Right lung (tissue), 5 donors: ENCODE results near the gene ASCC3. TPM values are rescaled to one million over a fixed set of nuclear protein-coding genes. Genes with fewer than 3 reads are reported as not detected.
"Not testable (repeated sequence)": the region's sequence is repeated elsewhere in the genome, so short reads cannot be mapped to it uniquely, and the experiment has no call there.

Experiments used
- DNase-seq, 2 donors: peaks; one replicate each; pipeline ENCODE4 v3.0.0-alpha.2; 2013
- polyA plus RNA-seq, 5 donors: library from polyadenylated mRNA; unstranded; fragments of 120-200 nt; gene quantifications; one replicate each; pipeline versions ENCODE4 v1.2.1 to v1.2.3, GENCODE V29; 2013; ENCODE audit warnings: inconsistent platforms in 1 of 5, low replicate concordance in 1 of 5; ENCODE audit not compliant: insufficient read length in 5 of 5, insufficient read depth in 1 of 5

Gene ASCC3
- polyA plus RNA-seq, 5 donors = 18.4 to 26.2 (median 23.1) TPM

DNA sequence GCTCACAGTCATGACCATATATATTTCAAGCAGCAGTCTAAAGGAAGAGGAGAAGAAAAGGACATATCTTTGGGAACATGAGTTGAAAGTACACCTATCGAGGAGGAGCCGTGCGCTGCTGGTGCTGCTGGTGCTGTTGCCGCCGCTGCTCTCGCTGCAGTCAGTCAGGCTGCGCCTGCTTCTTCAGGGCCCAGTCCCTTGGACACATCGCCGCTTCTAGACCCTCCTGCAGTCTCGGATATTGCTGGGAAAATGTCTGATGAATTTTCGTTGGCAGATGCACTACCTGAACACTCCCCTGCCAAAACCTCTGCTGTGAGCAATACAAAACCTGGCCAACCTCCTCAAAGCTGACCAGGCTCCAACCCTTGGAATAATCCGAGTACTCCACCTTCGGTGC is 8.2 kb upstream of the ASCC3 start:
- no peak for DNase-seq

DNA sequence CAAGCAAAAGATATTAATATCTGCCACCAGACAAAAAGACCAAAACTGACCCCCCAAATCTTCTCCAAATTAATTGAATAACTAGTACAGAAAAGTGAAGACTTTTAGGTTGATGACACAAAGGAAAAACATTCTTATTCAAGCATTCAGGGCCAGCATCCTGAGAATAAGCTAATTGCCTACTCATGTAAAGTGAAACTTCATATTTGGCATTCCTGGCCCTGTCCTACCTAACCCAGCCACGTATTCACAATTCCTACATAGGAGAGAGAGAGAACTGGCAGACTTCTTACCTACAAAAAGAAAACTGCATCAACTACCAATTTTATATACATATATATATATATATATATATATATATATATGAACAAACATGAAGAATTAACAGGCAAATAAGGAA is 4.9 kb upstream of the ASCC3 start:
- no peak for DNase-seq

DNA sequence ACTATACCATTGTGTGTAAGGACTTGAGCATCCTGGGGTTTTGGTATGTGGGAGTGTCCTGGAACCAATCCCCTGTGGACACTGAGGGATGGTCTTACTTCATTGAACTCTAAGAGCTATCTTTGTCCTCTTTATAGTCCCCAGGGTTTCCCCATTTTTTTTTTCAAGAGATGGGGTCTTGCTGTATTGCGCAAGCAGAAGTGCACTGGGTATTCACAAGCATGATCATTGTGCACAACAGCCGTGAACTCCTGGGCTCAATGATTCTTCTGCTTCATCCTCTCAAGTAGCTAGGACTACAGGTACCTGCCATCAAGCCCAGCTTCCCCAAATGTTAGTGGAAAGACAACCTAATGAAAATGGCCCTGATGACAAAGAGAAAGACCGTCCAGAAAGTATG is 2.2 kb upstream of the ASCC3 start:
- no peak for DNase-seq

DNA sequence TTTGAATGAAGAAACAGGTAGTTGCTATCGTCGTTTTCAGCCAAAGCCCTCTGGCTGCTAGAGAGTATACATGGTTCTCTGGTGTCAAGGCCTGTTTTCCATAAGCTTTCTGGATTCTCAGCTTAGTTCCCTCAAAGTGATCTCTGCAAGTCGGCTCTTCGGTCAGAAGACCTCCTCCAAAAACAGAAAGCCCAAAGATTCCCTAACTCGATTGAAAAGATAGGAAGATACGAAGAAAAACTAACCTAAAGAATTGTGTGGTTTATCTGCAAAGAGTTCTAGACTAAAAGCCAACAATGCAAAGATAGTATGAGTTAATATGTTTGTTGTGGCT is 545 bp upstream of the ASCC3 start:
- no peak for DNase-seq

DNA sequence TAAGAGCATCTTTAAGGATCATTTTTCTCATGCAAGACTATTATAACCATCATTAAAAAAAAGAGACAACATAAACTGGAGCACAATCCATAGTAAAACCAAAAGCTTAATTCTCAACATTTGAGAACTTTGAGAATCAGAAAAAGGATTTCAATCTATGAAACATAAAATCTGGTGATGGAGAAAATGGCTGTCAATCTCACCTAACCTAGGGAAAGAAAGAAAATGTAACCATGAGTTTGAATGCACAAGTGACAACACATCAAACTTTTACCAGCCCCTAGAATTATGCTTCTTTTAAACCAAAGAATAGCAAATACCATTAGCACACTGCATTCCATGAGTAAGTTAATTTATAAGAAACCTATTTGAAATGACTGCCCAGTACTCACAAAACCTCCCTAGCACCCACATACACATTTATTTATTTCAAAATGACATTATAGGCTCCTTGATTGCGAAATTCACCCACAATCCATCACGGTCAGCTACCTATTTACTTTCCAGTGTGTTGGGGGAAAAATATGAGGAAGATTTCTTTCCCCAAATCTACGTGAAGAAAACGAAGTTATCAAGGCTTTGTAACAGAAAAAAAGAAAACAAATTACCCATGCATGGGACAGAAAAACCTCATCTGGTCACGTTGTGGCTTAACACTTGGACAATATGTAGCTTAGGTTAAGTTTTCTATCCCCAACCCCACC is 828 bp downstream of the ASCC3 start:
- no peak for DNase-seq

DNA sequence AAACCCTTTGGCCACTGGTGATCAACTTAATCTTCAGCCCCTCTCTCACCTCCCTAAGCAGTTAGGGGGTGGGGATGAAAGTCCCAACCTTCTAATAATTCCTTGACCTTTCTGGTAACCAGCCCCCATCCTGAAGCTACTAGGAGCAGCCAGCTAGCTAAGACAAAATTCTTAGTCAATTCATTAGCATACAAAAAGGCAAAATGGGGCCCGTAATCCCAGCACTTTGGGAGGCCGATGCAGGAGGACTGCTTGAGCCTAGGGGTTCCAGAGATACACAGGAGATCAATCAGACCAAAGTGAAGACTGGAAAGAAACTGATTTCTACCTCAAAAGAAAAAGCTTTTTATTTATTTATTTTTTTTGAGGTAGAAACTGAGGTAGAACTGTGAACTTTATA is 1.8 kb downstream of the ASCC3 start:
- DNase-seq = no peak

DNA sequence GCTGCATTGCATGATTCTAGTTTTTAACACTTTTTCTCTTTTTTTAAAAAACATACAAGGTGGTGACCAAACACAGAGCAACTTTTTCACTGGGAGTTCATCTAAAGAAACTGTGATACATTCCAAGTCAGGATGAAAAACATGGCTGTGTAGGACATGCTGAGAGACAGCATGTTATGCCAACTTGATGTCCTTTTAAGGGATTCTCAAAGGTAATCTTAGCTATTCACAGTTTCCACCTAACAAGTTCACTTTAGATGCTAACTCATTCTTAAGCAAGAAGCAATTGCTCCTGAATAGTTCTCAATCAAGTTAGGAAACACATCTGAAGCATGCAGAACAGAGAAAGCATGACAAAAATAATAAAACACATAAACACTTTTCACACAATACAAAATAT is 3.3 kb downstream of the ASCC3 start:
- DNase-seq = no peak

DNA sequence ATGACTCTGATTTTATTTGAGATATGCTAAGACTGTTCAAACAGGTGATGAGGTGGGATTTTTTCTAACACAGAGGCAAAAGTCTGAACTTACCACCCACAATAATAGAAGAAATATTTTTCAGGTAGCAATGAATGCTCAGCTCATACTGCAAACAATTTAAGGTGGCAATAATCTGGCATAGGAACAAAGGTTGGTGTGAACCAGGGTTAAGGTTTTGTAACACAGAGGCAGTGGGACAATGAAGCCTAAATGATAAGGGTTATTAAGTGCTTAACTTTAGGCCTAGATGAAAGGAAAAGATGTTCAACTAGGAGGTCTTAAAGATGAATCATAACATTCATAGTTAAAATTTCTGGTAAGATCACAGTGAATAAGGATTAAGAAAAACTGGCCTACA is 4.9 kb downstream of the ASCC3 start:
- DNase-seq = no peak

DNA sequence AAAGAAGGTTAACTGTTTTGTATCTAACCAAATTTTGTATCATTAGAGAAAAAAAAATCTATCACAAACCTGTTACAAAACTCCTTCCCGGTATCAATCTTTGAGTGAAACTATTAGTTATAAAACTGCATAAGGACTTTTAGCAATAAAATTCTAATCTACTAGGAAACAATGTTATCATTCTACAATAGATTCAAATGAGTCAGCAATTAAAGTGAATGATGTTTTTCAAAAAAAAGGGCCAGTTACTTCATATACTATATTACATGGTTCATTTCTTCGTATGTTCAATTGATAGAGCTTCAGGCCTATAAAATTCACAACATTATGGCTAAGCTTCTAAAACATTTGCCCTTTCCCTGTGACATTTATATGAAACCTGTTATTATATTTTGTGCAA is 15.6 kb downstream of the ASCC3 start:
- DNase-seq = no peak

DNA sequence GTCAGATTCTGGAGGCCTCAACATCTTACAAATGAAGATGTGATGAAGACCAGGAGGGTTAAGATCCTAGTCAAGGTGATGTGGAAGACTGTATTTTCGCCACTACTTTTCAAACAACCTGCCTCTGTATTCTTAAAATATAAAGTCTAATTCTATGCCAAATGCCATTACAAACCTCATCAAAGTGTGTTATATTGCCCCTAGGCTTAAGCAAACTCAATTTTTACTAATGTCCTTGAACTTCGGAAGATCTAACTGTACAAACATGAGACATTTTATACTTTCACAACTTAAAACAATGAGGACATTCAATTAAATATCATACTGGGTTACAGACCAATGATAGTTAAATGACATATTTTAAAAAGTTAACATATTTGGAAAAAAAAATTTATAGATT is 19.1 kb downstream of the ASCC3 start:
- no peak for DNase-seq

DNA sequence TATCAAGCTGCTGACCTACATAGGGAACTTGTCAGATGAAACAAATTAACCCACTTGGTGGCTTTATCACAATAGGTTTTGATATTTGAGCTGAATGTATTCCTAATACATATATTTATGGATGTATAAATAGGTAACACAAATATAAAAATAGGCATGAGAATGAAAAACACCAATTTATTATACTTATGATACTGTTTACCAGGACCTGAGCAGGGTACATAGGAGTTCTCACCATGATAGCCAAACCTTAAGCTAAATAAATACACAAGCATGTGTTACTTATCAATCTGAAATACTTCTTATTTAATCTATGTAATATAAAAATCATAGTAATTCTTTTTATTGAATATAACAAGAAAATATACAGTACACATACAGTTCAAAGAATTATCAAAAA is 25.0 kb downstream of the ASCC3 start:
- no peak for DNase-seq

DNA sequence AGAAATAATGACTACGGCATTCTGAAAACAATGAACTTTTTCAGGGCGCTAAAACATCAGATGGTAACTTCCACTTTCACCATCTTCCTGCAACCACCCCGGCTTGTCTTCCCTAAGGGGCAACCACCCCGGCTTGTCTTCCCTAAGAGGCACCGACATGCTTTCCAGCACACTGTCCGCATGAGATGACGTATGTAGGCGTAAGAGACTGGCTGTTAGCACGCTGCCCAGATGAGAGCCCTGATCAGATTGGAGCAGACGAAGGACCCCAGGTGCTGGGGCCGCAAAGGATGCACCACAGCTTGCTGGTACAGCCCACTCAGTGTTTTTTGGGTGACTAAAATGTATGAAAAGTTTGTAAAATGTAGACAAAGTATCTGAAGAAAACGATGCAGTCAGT is 29.3 kb downstream of the ASCC3 start:
- DNase-seq = no peak

DNA sequence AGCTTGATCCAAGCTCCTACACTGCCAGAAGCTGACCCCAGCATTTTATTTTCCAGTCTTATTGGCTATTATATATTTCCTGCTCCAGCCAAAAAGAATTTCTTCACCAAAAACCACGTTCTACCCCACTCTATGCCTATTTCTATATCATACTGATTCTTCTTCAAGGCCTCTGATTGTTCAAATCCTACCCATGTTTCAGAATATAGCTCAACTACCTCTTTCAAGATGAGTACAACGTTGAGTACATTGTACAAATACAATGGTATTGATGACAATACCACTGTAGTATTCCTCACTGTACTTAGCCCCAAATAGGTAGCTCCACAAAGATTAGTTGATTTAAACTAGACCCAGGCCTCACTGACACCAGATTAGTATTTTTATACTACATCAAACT is 31.0 kb downstream of the ASCC3 start:
- DNase-seq = no peak

DNA sequence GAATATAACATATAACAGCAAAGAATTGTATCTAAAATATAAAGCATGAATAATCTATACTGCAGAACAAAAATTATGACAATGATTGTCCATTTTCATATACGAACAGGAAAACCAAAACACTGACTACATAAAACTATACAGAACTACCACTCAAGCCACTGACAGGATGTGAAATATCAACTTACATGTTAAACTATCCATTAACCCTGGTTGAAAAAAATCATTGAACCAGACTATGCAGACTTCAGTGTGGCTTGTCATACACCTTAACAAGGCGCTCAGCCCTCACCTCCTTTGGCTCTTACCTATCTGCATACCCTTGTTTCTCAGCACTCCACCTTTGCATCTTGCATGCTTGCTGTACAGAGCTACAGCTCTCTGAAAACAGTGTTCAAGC is 34.9 kb downstream of the ASCC3 start:
- DNase-seq = no peak

DNA sequence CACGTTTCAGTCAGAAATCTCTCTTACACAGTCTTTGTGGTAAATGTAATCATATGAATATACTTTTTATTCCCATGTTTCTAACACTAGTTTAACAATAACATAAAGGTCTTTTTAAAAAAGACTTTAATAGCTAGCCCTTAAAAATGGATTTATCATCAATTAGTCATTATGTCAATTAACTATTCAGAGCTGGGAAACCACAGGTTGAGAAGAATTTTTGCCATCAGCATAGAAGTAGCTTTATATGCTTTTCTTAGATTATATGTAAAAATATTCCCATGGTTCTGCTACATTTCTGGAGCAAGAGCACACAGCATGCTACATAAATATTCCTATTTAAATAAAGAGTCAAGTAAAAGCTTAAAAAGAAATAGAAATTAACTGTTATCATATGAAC is 35.5 kb downstream of the ASCC3 start:
- DNase-seq = no peak

DNA sequence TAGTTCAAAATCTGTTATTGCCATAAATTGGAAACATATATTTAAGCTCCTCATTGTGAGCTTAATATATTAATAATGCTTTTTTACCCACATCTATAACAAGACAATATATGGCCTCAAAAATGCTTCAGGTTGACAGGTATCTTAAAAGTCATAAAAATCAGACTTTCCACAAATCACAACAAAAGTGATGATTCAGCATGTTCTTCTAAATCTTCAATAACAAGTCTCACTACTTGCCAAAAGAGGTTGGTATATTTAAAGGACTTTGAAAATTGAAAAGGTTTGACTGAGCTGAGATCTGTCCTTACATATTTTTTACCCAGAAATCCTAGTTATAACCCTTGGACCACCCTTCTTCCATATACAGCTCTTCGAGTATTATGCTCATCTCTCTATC is 41.7 kb downstream of the ASCC3 start:
- DNase-seq = no peak

DNA sequence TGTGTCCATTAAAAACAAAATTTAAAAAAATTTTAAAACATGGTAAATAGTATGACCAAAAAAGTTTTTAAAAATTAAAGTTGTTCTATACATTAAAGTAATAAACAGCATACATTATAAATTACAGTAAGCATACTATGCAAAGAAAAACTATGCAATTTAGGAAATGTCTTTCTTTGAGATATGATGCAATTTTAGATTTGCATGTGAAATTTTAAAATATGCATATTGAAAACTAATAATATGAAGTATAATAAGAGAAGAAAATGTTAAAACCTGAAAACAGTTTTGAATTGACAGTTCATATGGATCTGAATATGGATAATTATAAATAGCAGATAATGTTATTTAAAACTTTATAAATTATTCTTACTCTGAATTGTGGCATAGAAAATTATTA is 43.1 kb downstream of the ASCC3 start:
- no peak for DNase-seq

DNA sequence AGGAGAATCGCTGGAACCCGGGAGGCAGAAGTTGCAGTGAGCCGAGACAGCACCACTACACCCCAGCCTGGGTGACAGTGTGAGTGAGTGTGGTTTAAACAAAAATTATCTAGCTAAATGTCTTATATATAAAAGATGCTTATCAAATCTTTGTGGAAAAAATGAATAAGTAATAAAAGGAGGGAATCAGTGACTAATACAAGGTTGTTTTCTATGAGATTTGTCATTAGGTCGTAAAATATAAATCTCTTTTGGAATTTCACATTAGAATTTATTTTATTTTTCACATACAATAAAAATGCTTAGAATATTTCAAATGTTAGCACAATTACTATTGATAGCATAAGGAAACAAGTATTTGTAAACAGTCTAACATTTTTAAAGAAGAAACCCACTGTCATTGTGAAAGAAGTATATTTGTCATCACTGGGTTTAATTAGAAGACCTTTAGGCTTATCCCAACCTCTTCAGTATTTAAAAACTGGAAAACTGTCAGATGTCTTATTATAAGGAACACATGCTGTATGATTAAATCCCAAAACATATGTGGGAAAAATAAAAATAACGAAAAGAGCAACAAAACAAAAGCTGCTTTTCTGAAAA is 47.1 kb downstream of the ASCC3 start:
- DNase-seq = no peak

DNA sequence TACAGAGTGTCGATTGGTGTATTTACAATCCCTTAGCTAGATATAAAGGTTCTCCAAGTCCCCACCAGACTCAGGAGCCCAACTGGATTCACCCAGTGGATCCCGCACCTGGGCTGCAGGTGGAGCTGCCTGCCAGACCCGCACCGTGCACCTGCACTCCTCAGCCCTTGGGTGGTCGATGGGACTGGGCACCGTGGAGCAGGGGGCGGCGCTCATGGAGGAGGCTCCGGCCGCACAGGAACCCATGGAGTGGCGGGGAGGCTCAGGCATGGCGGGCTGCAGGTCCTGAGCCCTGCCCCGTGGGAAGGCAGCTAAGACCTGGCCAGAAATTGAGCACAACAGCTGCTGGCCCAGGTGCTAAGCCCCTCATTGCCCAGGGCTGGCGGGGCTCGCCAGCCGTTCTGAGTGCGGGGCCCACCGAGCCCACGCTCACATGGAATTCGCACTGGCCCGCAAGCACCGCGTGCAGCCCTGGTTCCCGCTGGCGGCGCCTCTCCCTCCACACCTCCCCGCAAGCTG is 52.0 kb downstream of the ASCC3 start:
- not testable (repeated sequence) for DNase-seq

DNA sequence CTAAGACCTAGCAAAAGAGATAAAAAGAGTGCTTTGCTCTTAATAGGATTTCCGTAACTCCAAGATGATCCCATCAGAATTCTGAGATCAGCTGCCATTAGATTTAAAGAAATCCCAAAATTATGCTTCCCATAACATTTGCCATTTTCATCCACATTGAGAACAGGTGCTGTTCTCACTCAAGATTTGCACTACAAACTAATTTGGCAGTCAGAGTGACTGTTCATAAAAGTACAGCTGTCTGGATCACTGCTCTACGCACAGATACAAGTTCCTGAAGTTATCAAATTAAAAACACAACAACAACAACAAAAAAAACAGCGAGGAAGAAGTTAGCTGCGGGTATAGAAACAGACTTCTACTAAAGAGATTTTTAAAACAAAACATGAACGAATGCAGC is 58.1 kb downstream of the ASCC3 start:
- DNase-seq = no peak

DNA sequence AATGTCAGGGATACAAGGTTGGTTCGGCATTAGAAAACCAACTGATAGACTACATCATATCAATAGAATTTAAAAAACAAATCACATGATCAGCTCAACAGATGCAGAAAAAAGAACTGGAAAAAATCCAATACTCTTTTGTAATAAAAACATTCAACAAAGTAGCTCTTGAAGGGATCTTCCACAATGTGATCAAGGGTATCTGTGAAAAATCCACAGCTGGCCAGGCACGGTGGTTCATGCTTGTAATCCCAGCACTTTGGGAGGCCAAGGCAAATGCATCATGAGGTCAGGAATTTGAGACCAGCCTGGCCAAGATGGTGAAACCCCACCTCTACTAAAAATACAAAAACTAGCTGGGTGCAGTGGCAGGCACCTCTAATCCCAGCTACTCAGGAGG is 63.1 kb downstream of the ASCC3 start:
- no peak for DNase-seq

DNA sequence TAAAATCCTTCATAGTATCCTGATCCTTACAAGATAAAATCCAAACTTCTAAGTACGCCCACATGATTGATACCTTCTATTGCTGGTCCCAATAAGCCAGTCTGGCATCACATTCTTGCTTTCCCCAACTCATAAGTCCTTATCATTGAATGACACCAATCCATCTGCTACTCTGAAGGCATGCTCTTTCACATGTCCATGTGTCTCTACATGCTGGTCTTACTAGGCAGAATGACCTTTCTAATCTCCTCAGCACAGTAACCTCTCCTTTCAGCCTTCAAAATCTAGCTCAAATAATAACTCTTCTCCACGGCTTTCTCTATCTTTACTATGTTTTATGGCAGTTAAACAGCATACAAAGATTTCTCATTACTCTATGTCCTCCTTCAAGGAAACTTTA is 71.1 kb downstream of the ASCC3 start:
- DNase-seq = no peak

DNA sequence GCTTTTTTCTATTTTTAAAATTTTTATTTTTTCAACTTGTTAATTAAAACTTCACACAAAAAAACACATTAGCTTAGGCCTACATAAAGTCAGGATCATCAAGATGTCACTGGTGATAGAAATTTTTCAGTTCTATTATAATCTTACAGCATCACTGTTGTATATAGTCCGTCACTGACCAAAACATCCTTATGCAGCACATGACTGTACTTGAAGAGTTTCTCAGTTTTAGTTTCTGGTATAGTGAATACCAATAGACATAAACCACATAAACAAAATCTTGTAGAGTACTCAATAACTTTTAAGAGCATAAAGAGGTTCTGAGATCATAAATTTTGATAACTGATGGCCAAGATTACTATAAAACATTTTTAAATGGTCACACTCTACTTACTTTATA is 71.8 kb downstream of the ASCC3 start:
- no peak for DNase-seq

DNA sequence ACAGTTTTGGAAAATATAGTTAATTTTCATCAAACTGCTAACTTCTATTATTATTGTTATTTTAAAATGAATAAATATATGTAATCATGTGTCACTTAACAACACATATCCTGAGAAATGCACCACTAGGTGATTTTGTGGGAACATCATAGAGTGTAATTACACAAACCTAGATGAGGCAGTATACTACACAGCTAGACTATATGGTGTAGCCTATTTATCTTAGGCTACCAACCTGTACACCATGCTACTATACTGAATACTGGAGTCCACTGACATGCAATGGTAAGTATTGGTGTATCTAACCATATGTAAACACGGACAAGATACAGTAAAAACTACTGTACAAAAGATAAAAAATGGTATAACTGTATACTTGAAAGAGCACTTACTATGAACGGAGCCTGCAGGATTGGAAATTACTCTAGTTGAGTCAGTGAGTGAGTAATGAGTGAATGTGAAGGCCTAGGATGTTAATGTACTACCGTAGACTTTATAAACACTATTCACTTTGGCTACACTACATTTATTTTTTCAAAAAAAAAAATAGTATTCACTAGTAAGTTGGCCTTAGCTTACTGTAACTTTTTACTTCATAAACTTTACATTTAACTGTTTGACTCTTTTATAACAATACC is 72.4 kb downstream of the ASCC3 start:
- no peak for DNase-seq
